GM12872 (cell line): ENCODE data around the gene STAG3.
A peak's percentile ranks its signal among the peaks of the same experiment; 100 is the strongest.

Experiments used
- CTCF ChIP-seq: IDR thresholded peaks from 3 replicates; pipeline ENCODE4 v1.5.1; 2011; ENCODE audit warnings: low read depth, mild to moderate bottlenecking, low read length, moderate library complexity; ENCODE audit not compliant: insufficient read depth

STAG3 gene

DNA sequence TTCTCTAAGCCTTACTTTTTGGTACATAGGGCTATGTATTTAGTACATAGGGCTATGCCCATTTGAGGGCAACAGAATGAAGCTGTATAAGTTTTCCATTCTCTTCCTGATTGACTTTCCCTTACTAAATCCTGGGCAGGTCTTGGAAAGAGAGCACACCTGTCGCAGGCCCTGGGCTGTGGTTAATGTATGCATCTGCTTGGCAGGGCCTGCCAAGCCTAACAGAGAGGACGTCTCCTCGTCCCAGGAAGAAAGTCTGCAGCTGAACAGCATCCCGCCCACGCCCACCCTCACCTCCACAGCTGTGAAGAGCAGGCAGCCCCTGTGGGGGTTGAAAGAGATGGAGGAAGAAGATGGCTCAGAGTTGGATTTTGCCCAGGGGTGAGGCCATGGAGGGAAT lies 33.1 kb downstream of the STAG3 start:
- no peak for TF ChIP-seq CTCF

DNA sequence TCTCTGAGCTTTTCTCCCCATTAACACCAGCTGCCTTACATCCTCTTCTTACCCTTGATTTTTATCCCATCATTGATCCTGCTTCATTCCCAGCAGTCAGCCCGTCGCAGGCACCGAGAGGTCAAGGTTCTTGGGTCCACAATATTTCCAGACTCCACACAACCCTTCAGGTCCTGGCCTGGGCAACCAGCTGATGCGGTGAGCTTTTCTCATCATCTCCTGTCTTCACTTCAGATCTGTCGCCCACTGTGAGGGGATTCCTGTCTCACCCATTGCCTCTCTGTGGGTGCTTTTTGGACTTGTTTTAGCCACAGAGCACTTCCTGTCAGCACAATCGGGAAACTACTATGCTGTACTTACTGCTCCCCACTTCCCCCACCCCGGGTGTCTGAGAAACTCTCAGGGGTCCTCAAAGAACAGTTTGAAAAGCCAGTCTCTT lies 33.6 kb downstream of the STAG3 start:
- TF ChIP-seq CTCF, result no peak

- no peak for TF ChIP-seq CTCF
Measured at GRCh38 chr7:100212631-100213286, 35.0 kb downstream of the STAG3 start.

DNA sequence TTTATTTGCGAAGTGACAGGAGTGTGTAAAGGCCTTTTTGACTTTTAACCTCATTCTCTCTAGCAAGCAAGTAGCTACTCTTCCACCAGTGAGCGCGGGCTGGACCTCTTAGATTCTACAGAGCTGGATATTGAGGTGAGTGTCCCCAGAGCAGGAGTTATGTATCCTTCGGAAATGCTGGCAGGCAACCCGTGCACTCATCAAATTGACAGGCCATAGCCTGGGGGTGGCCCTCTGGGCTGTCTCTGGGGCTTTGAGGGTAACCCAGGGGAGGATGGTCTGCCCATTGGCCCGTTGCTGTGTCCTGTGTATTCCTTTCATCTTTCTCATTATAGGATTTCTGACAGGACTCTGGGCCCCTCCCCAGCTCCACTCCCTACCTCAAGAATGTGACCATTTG lies 36.0 kb downstream of the STAG3 start:
- TF ChIP-seq CTCF, result no peak

GRCh38 chr7:100215895-100216294 lies 38.2 kb downstream of the STAG3 start:
- no peak for TF ChIP-seq CTCF

- peak; percentile 35; the same call in 1 of the 3 replicates for TF ChIP-seq CTCF
Measured at GRCh38 chr7:100217934-100218333, 40.2 kb downstream of the STAG3 start.

DNA sequence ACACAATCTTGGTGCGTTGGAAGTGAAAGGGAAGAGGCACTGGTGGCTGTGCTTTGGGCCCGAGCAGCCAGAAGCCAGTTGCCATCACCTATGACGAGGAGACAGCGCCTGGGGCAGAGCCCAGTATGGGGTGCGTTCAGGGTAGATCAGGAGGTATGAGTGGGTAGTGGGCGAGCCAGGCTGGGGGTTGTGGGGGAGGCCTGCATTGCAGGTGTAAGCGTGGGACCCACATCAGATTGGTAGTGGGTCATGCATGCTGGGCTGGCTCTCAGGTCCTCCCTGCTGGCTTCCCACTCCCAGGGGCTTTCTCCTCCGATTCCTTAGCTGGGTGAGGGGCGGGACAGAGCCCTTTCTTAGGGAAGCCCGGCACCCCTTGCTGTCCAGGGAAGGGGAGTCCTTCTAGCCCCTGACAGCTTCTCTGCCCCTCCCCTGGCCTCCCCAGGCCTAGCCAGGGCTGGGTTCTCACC lies 41.6 kb downstream of the STAG3 start:
- no peak for TF ChIP-seq CTCF
